WTC11 (cell line): ENCODE data around the gene RNF115. TPM values are rescaled to one million over a fixed set of nuclear protein-coding genes. Genes with fewer than 3 reads are reported as not detected.

ENCODE experiments used
- ATAC-seq: fragments of 200-7000 bp; cut with Tn5 transposase; 2 replicates; pipeline ENCODE4 v1.10.0; 2021; ENCODE audit warnings: mild to moderate bottlenecking, moderate library complexity
- CTCF ChIA-PET: fragments of 300-600 bp; sonication (Branson Sonifier 250); formaldehyde crosslinking; loops from one replicate; lab custom pipeline; 2021; ENCODE audit warnings: antibody characterized with exemption; lab: Charles Lee
- POLR2A ChIA-PET: fragments of 350-600 bp; sonication (Branson Sonifier 250); formaldehyde crosslinking; loops from one replicate; lab custom pipeline; 2021; ENCODE audit warnings: antibody characterized with exemption; lab: Charles Lee
- DNase-seq: peaks from one replicate; pipeline ENCODE4 v3.0.0; 2021; ENCODE audit warnings: low spot score
- H3K27ac Mint-ChIP-seq: 2 replicates; pipeline ENCODE4 v1.8.0; 2021; ENCODE audit warnings: mixed read lengths
- H3K27me3 Mint-ChIP-seq: 2 replicates; pipeline ENCODE4 v1.8.0; 2021; ENCODE audit warnings: low read depth, mild to moderate bottlenecking, moderate library complexity, mixed read lengths
- H3K36me3 Mint-ChIP-seq: 2 replicates; pipeline ENCODE4 v1.8.0; 2021; ENCODE audit warnings: mixed read lengths
- H3K4me1 Mint-ChIP-seq: 2 replicates; pipeline ENCODE4 v1.8.0; 2022; ENCODE audit warnings: mixed read lengths
- H3K4me3 Mint-ChIP-seq: 2 replicates; pipeline ENCODE4 v1.8.0; 2021; ENCODE audit warnings: mild to moderate bottlenecking, moderate library complexity, mixed read lengths
- H3K9me3 Mint-ChIP-seq: 2 replicates; pipeline ENCODE4 v1.8.0; 2021; ENCODE audit warnings: mixed read lengths
- ATF1 ChIP-seq: sonication (generic); formaldehyde crosslinking; IDR thresholded peaks from 2 replicates; pipeline ENCODE4 v1.8.1; 2023; ENCODE audit warnings: mild to moderate bottlenecking, moderate library complexity, missing genetic modification reagents
- CBFB ChIP-seq: sonication (generic); formaldehyde crosslinking; IDR thresholded peaks from 2 replicates; pipeline ENCODE4 v1.8.1; 2022; ENCODE audit warnings: mild to moderate bottlenecking, low read depth, missing genetic modification reagents
- CREB1 ChIP-seq: sonication (generic); formaldehyde crosslinking; IDR thresholded peaks from 2 replicates; pipeline ENCODE4 v1.8.0; 2023; ENCODE audit warnings: mild to moderate bottlenecking, missing genetic modification reagents
- FOXK1 ChIP-seq: sonication (generic); formaldehyde crosslinking; IDR thresholded peaks from 2 replicates; pipeline ENCODE4 v1.8.0; 2022; ENCODE audit warnings: mild to moderate bottlenecking, moderate library complexity, missing genetic modification reagents
- FOXP1 ChIP-seq: sonication (generic); formaldehyde crosslinking; IDR thresholded peaks from 2 replicates; pipeline ENCODE4 v1.8.0; 2022; ENCODE audit warnings: missing genetic modification reagents, mild to moderate bottlenecking, moderate library complexity, borderline replicate concordance
- IRF2 ChIP-seq: sonication (generic); formaldehyde crosslinking; IDR thresholded peaks from 2 replicates; pipeline ENCODE4 v1.8.0; 2022; ENCODE audit warnings: low read depth, missing genetic modification reagents, borderline replicate concordance
- JAZF1 ChIP-seq: fragments of 250-450 bp; sonication (Bioruptor Pico); IDR thresholded peaks from 2 replicates; pipeline ENCODE4 v1.9.0; 2021; ENCODE audit warnings: moderate library complexity, mild to moderate bottlenecking, inconsistent platforms
- KAT7 ChIP-seq: sonication (generic); formaldehyde crosslinking; IDR thresholded peaks from 2 replicates; pipeline ENCODE4 v1.8.1; 2023; ENCODE audit warnings: missing genetic modification reagents, mild to moderate bottlenecking, borderline replicate concordance
- OVOL2 ChIP-seq: fragments of 250-450 bp; sonication (Bioruptor Pico); IDR thresholded peaks from 2 replicates; pipeline ENCODE4 v1.9.0; 2021; ENCODE audit warnings: mild to moderate bottlenecking, borderline replicate concordance
- RORB ChIP-seq: fragments of 250-450 bp; sonication (Bioruptor Pico); IDR thresholded peaks from 2 replicates; pipeline ENCODE4 v1.9.0; 2021; ENCODE audit warnings: mild to moderate bottlenecking
- SMAD3 ChIP-seq: sonication (generic); formaldehyde crosslinking; IDR thresholded peaks from 2 replicates; pipeline ENCODE4 v1.8.0; 2022; ENCODE audit warnings: missing genetic modification reagents, mild to moderate bottlenecking, borderline replicate concordance
- SMAD4 ChIP-seq: sonication (generic); formaldehyde crosslinking; IDR thresholded peaks from 2 replicates; pipeline ENCODE4 v1.8.0; 2022; ENCODE audit warnings: mild to moderate bottlenecking, missing genetic modification reagents
- SP1 ChIP-seq: sonication (generic); formaldehyde crosslinking; conservative IDR thresholded peaks from 2 replicates; pipeline ENCODE4 v1.8.1; 2022; ENCODE audit warnings: missing genetic modification reagents
- TEAD1 ChIP-seq: sonication (generic); formaldehyde crosslinking; IDR thresholded peaks from 2 replicates; pipeline ENCODE4 v1.8.0; 2022; ENCODE audit warnings: mild to moderate bottlenecking, missing genetic modification reagents
- TP53 ChIP-seq: sonication (generic); formaldehyde crosslinking; IDR thresholded peaks from 2 replicates; pipeline ENCODE4 v1.8.1; 2023; ENCODE audit warnings: mild to moderate bottlenecking, missing genetic modification reagents
- ZNF416 ChIP-seq: fragments of 250-450 bp; sonication (Bioruptor Pico); IDR thresholded peaks from 2 replicates; pipeline ENCODE4 v1.9.0; 2021; ENCODE audit warnings: mild to moderate bottlenecking, inconsistent platforms
- ZNF671 ChIP-seq: fragments of 250-450 bp; sonication (Bioruptor Pico); IDR thresholded peaks from 2 replicates; pipeline ENCODE4 v1.8.0; 2021; ENCODE audit warnings: mild to moderate bottlenecking
- total RNA-seq: library from RNA; stranded (reverse); gene quantifications from 3 replicates; pipeline ENCODE4 v1.2.3, GENCODE V29; 2021
- TF ChIP-seq, protein P1 (sequence below): sonication (generic); formaldehyde crosslinking; IDR thresholded peaks from 2 replicates; pipeline ENCODE4 v1.8.0; 2022; ENCODE audit warnings: mild to moderate bottlenecking, missing genetic modification reagents
- TF ChIP-seq, protein P2 (sequence below): fragments of 250-450 bp; sonication (Bioruptor Pico); IDR thresholded peaks from 2 replicates; pipeline ENCODE4 v1.9.0; 2021; ENCODE audit warnings: mild to moderate bottlenecking
- TF ChIP-seq, protein P3 (sequence below): fragments of 250-450 bp; sonication (Bioruptor Pico); IDR thresholded peaks from 2 replicates; pipeline ENCODE4 v1.9.0; 2021; ENCODE audit warnings: mild to moderate bottlenecking, borderline replicate concordance
- TF ChIP-seq, protein P4 (sequence below): sonication (generic); formaldehyde crosslinking; IDR thresholded peaks from 2 replicates; pipeline ENCODE4 v1.8.0; 2022; ENCODE audit warnings: mild to moderate bottlenecking, missing genetic modification reagents
- TF ChIP-seq, protein P5 (sequence below): sonication (generic); formaldehyde crosslinking; IDR thresholded peaks from 2 replicates; pipeline ENCODE4 v1.8.1; 2022; ENCODE audit warnings: low read depth, missing genetic modification reagents, borderline replicate concordance

Gene RNF115
- total RNA-seq, 1 experiment from 2014 or later = 8.1 TPM

DNA sequence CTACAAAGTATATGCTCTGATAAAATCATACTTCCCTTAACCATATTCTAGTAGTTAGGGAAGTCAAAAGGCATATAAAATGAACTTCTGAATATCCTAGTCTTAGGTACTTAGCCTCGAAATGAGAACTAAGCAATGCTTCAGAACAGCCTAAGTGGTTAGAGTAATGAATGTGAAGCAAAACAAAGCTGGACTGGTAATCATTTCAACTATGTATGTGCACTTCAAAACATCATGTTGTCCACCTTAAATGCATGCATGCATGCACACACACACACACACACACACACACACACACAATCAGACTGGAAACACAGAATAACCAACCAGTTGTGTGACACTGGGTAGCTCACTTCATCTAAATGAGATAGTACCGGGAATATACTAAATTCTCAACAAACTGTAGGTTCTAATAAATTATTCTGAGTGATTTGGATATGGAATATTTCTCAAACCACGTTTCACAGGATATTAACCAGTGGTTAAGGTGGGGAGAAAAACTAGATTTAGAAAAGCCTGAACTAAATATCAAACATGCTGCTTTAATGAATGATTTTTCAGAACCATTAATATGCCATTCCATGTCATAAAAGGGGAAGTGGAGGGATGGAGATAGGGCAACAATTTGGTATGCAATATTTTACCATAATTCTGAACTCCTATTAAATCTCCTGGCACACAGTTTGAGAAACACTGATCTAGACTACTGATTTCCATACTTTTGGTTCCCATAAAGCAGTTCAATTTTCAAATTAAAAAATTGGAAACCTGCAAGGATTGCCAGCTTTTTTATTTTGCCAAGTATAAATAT is 19.5 kb downstream of the RNF115 start:
- DNase-seq (no peak), ATAC-seq (no peak)
- ChIA-PET POLR2A (no interaction called here), CTCF (interaction anchor here (0.6 to 1.0 kb wide), 2 partner anchors 65 to 203 kb away, joined by 3 read pairs; no protein-coding TSS in a partner anchor)
- Mint-ChIP-seq H3K27ac (peak overlapping the region; percentile 48; the same call in 1 of the 2 replicates), H3K4me3 (no peak overlapping the region), H3K27me3 (no peaks in the 10 kb centered on the region; the same call in 1 of the 2 replicates), H3K4me1 (peaks cover 36% of the 10 kb centered on the region), H3K36me3 (no peaks in the 10 kb centered on the region), H3K9me3 (no peaks in the 10 kb centered on the region)
- TF ChIP-seq, protein P1, sequence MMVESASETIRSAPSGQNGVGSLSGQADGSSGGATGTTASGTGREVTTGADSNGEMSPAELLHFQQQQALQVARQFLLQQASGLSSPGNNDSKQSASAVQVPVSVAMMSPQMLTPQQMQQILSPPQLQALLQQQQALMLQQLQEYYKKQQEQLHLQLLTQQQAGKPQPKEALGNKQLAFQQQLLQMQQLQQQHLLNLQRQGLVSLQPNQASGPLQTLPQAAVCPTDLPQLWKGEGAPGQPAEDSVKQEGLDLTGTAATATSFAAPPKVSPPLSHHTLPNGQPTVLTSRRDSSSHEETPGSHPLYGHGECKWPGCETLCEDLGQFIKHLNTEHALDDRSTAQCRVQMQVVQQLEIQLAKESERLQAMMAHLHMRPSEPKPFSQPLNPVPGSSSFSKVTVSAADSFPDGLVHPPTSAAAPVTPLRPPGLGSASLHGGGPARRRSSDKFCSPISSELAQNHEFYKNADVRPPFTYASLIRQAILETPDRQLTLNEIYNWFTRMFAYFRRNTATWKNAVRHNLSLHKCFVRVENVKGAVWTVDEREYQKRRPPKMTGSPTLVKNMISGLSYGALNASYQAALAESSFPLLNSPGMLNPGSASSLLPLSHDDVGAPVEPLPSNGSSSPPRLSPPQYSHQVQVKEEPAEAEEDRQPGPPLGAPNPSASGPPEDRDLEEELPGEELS = no peak
- TF ChIP-seq, protein P2, sequence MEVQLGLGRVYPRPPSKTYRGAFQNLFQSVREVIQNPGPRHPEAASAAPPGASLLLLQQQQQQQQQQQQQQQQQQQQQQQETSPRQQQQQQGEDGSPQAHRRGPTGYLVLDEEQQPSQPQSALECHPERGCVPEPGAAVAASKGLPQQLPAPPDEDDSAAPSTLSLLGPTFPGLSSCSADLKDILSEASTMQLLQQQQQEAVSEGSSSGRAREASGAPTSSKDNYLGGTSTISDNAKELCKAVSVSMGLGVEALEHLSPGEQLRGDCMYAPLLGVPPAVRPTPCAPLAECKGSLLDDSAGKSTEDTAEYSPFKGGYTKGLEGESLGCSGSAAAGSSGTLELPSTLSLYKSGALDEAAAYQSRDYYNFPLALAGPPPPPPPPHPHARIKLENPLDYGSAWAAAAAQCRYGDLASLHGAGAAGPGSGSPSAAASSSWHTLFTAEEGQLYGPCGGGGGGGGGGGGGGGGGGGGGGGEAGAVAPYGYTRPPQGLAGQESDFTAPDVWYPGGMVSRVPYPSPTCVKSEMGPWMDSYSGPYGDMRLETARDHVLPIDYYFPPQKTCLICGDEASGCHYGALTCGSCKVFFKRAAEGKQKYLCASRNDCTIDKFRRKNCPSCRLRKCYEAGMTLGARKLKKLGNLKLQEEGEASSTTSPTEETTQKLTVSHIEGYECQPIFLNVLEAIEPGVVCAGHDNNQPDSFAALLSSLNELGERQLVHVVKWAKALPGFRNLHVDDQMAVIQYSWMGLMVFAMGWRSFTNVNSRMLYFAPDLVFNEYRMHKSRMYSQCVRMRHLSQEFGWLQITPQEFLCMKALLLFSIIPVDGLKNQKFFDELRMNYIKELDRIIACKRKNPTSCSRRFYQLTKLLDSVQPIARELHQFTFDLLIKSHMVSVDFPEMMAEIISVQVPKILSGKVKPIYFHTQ (CRISPR knock-in tag) = no peak
- TF ChIP-seq ZNF671 (CRISPR knock-in tag) (no peak), SMAD3 (CRISPR knock-in tag) (no peak), SMAD4 (CRISPR knock-in tag) (no peak), KAT7 (CRISPR knock-in tag) (no peak), OVOL2 (no peak), FOXP1 (no peak), IRF2 (CRISPR knock-in tag) (no peak), FOXK1 (no peak), CREB1 (no peak)
- TF ChIP-seq, protein P3, sequence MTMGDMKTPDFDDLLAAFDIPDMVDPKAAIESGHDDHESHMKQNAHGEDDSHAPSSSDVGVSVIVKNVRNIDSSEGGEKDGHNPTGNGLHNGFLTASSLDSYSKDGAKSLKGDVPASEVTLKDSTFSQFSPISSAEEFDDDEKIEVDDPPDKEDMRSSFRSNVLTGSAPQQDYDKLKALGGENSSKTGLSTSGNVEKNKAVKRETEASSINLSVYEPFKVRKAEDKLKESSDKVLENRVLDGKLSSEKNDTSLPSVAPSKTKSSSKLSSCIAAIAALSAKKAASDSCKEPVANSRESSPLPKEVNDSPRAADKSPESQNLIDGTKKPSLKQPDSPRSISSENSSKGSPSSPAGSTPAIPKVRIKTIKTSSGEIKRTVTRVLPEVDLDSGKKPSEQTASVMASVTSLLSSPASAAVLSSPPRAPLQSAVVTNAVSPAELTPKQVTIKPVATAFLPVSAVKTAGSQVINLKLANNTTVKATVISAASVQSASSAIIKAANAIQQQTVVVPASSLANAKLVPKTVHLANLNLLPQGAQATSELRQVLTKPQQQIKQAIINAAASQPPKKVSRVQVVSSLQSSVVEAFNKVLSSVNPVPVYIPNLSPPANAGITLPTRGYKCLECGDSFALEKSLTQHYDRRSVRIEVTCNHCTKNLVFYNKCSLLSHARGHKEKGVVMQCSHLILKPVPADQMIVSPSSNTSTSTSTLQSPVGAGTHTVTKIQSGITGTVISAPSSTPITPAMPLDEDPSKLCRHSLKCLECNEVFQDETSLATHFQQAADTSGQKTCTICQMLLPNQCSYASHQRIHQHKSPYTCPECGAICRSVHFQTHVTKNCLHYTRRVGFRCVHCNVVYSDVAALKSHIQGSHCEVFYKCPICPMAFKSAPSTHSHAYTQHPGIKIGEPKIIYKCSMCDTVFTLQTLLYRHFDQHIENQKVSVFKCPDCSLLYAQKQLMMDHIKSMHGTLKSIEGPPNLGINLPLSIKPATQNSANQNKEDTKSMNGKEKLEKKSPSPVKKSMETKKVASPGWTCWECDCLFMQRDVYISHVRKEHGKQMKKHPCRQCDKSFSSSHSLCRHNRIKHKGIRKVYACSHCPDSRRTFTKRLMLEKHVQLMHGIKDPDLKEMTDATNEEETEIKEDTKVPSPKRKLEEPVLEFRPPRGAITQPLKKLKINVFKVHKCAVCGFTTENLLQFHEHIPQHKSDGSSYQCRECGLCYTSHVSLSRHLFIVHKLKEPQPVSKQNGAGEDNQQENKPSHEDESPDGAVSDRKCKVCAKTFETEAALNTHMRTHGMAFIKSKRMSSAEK (CRISPR knock-in tag) = no peak
- TF ChIP-seq, protein P4, sequence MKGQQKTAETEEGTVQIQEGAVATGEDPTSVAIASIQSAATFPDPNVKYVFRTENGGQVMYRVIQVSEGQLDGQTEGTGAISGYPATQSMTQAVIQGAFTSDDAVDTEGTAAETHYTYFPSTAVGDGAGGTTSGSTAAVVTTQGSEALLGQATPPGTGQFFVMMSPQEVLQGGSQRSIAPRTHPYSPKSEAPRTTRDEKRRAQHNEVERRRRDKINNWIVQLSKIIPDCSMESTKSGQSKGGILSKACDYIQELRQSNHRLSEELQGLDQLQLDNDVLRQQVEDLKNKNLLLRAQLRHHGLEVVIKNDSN (CRISPR knock-in tag) = no peak

DNA sequence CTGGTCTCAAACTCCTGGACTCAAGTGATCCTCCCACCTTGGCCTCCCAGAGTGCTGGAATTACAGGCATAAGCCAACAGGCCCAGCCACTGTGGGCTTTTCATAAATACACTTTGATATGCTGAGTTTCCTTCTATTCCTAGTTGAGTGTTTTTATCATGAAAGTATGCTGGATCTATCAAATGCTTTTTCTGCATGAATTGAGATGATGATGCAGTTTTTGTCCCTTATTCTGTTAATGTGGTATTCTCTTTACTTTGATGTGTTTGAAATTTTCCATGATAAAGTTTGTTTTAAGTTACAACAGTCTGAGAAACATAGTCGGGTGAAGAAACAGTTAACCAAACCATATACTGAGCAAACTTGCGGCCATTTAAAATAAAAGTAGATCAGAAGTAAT is 24.1 kb downstream of the RNF115 start:
- no peak overlapping the region for H3K4me3 Mint-ChIP-seq
- DNase-seq (no peak), ATAC-seq (no peak)
- H3K9me3 Mint-ChIP-seq = peaks cover 43% of the 10 kb centered on the region
- peaks cover 35% of the 10 kb centered on the region for H3K36me3 Mint-ChIP-seq
- no peaks in the 10 kb centered on the region; the same call in 1 of the 2 replicates for H3K27me3 Mint-ChIP-seq
- ChIA-PET POLR2A (no interaction called here), CTCF (no interaction called here)
- H3K4me1 Mint-ChIP-seq = peaks cover 21% of the 10 kb centered on the region
- no peak overlapping the region for H3K27ac Mint-ChIP-seq
- TF ChIP-seq ZNF416 (CRISPR knock-in tag) = no peak
- TF ChIP-seq KAT7 (CRISPR knock-in tag) = no peak
- TF ChIP-seq TEAD1 (CRISPR knock-in tag) = no peak
- no peak for TF ChIP-seq JAZF1 (CRISPR knock-in tag)
- TF ChIP-seq CBFB (CRISPR knock-in tag) = no peak
- TF ChIP-seq TP53 (CRISPR knock-in tag) = no peak
- TF ChIP-seq ATF1 (CRISPR knock-in tag) = no peak
- no peak for TF ChIP-seq SMAD4 (CRISPR knock-in tag)
- TF ChIP-seq, protein P5, sequence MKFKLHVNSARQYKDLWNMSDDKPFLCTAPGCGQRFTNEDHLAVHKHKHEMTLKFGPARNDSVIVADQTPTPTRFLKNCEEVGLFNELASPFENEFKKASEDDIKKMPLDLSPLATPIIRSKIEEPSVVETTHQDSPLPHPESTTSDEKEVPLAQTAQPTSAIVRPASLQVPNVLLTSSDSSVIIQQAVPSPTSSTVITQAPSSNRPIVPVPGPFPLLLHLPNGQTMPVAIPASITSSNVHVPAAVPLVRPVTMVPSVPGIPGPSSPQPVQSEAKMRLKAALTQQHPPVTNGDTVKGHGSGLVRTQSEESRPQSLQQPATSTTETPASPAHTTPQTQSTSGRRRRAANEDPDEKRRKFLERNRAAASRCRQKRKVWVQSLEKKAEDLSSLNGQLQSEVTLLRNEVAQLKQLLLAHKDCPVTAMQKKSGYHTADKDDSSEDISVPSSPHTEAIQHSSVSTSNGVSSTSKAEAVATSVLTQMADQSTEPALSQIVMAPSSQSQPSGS (CRISPR knock-in tag) = no peak
- TF ChIP-seq, protein P4 (CRISPR knock-in tag) = no peak
- no peak for TF ChIP-seq FOXP1
- TF ChIP-seq RORB (CRISPR knock-in tag) = no peak
- no peak for TF ChIP-seq SP1 (CRISPR knock-in tag)
